ENCODE results near the gene F2RL2.

Gene F2RL2

DNA sequence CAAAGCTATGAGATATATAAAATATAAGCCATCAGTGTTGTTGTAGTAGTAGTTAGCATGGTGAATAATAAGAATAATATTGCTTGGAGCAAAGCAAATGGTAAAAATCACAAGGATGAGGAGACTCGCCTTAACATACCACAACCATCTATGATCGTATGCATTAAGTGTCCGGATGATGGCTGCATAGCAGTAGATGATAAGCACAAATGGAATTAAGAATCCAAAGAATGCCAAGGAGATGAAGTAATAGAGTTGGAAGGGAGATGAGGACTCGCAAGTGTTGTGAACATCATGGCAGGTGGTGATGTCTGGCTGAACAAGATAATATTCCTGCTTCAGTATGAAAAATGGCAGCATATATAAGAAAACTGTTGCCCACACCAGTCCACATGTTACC, 5.5 kb downstream of the F2RL2 start:
- ChIA-PET CTCF (interaction anchor here (1.4 to 6.4 kb wide), 6 partner anchors 9 to 157 kb away, joined by 3 to 47 read pairs (median 9); no protein-coding TSS in a partner anchor), POLR2A (no interaction called here)
- H3K4me3 ChIP-seq (ENCODE audit: low read depth, low read length): no peak overlapping the region
- peak; percentile 92 for DNase-seq (ENCODE audit: low read depth, low spot score)
- no peak for TF ChIP-seq CTCF (IDR thresholded peaks at IDR 0.05; ENCODE audit: insufficient read depth, low read length, missing control alignments)

GRCh38 chr5:76617229-76617628, 6.0 kb downstream of the F2RL2 start:
- DNase-seq (ENCODE audit: low read depth, low spot score): no peak
- no peak overlapping the region for H3K4me3 ChIP-seq (ENCODE audit: low read depth, low read length)
- POLR2A ChIA-PET: no interaction called here
- CTCF ChIA-PET: interaction anchor here (1.4 to 6.4 kb wide), 6 partner anchors 9 to 158 kb away, joined by 3 to 47 read pairs (median 9); no protein-coding TSS in a partner anchor
- no peak for TF ChIP-seq CTCF (IDR thresholded peaks at IDR 0.05; ENCODE audit: insufficient read depth, low read length, missing control alignments)

GRCh38 chr5:76616206-76616605, 7.0 kb downstream of the F2RL2 start:
- no peak for TF ChIP-seq CTCF (IDR thresholded peaks at IDR 0.05; ENCODE audit: insufficient read depth, low read length, missing control alignments)
- no peak overlapping the region for H3K4me3 ChIP-seq (ENCODE audit: low read depth, low read length)
- DNase-seq (ENCODE audit: low read depth, low spot score): no peak
- ChIA-PET CTCF (interaction anchor here (1.6 to 6.4 kb wide), 3 partner anchors 10 to 25 kb away, joined by 10 to 47 read pairs (median 13); no protein-coding TSS in a partner anchor), POLR2A (interaction anchor here (1.0 kb wide), 1 partner anchor 9 kb away, joined by 3 read pairs; no protein-coding TSS in a partner anchor)

GRCh38 chr5:76615759-76616158, 7.4 kb downstream of the F2RL2 start:
- ChIA-PET CTCF (interaction anchor here (0.9 to 6.4 kb wide), 4 partner anchors 9 to 159 kb away, joined by 4 to 47 read pairs (median 11); no protein-coding TSS in a partner anchor), POLR2A (interaction anchor here (1.0 kb wide), 1 partner anchor 9 kb away, joined by 3 read pairs; no protein-coding TSS in a partner anchor)
- TF ChIP-seq CTCF (IDR thresholded peaks at IDR 0.05; ENCODE audit: insufficient read depth, low read length, missing control alignments): no peak
- H3K4me3 ChIP-seq (ENCODE audit: low read depth, low read length): no peak overlapping the region
- no peak for DNase-seq (ENCODE audit: low read depth, low spot score)

DNA sequence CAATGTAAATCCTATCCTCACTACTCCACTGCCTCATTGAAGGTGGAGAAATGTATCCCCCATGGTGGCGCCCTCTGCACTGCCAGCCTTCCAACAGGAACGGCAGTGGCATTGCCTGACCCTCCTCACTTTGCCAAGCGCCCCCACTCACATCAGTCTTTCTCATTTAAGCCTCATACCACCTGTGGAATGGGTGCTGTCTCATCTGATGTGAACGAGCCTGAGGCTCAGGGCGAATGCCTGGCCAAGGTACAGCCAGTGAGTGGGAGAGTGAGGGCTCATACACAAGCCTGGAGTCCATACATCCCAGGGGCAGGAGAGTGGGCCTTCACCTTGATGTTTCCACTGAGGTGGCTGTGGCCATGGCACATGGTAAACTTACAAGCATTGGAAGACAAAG, 10.3 kb downstream of the F2RL2 start:
- ChIA-PET CTCF (interaction anchor here (1.1 to 16.3 kb wide), 7 partner anchors 12 to 162 kb away, joined by 3 to 363 read pairs (median 12); no protein-coding TSS in a partner anchor), POLR2A (no interaction called here)
- DNase-seq (ENCODE audit: low read depth, low spot score): no peak
- H3K4me3 ChIP-seq (ENCODE audit: low read depth, low read length): no peak overlapping the region
- no peak for TF ChIP-seq CTCF (IDR thresholded peaks at IDR 0.05; ENCODE audit: insufficient read depth, low read length, missing control alignments)

GRCh38 chr5:76610196-76610595, 13.0 kb downstream of the F2RL2 start:
- TF ChIP-seq CTCF (IDR thresholded peaks at IDR 0.05; ENCODE audit: insufficient read depth, low read length, missing control alignments): no peak
- DNase-seq (ENCODE audit: low read depth, low spot score): no peak
- H3K4me3 ChIP-seq (ENCODE audit: low read depth, low read length): no peak overlapping the region
- ChIA-PET POLR2A (no interaction called here), CTCF (interaction anchor here (0.8 to 16.3 kb wide), 6 partner anchors 8 to 209 kb away, joined by 3 to 363 read pairs (median 10); partner anchors contain the start of gene F2RL1)

Measured in AG04449 (cell line).